ENCODE measurements around the gene TCEA2. TPM values are rescaled to one million over a fixed set of nuclear protein-coding genes. Genes with fewer than 3 reads are reported as not detected.

TCEA2 gene
- total RNA-seq, 3 donors from 2014 or later (not counting 1 experiment from before 2014, with no cell fraction given), result 25.0 to 28.7 (median 28.5) TPM

- no peaks in the 10 kb centered on the region for H3K36me3 Mint-ChIP-seq
- DNase-seq (peak in 1 of 2 donors; percentile 27), ATAC-seq (no peak)
- H3K4me1 Mint-ChIP-seq, result no peaks in the 10 kb centered on the region
- no peaks in the 10 kb centered on the region for H3K36me3 ChIP-seq (ENCODE audit: control insufficient read depth, insufficient read depth, low read length)
- H3K27me3 ChIP-seq (ENCODE audit: control insufficient read depth, insufficient read depth, low read length), result peaks cover 27% of the 10 kb centered on the region
- H3K27me3 Mint-ChIP-seq (ENCODE audit: low read depth in 2 of 2), result peaks cover 22 to 26% of the 10 kb centered on the region in 2 donors
- no peak overlapping the region for H3K27ac ChIP-seq (ENCODE audit: low read length)
- H3K4me3 Mint-ChIP-seq, result no peak overlapping the region
- H3K4me3 ChIP-seq (ENCODE audit: low read length), result no peak overlapping the region
- no peaks in the 10 kb centered on the region for H3K9me3 Mint-ChIP-seq
- intact Hi-C loops (cut with micrococcal nuclease), result no loop called here
- peaks cover 7% of the 10 kb centered on the region for H3K4me1 ChIP-seq (ENCODE audit: control insufficient read depth, insufficient read depth, low read length)
- H3K27ac Mint-ChIP-seq, result no peak overlapping the region
- TF ChIP-seq CTCF (IDR thresholded peaks at IDR 0.05), result no peak
- H3K9me3 ChIP-seq (ENCODE audit: control insufficient read depth, insufficient read depth, low read length), result no peaks in the 10 kb centered on the region
- WGBS (ENCODE audit: insufficient coverage), result 57% methylated on average over 49 of the region's 49 CpGs
Observed at GRCh38 chr20:64047968-64048401, 15.0 kb upstream of the TCEA2 start.

DNA sequence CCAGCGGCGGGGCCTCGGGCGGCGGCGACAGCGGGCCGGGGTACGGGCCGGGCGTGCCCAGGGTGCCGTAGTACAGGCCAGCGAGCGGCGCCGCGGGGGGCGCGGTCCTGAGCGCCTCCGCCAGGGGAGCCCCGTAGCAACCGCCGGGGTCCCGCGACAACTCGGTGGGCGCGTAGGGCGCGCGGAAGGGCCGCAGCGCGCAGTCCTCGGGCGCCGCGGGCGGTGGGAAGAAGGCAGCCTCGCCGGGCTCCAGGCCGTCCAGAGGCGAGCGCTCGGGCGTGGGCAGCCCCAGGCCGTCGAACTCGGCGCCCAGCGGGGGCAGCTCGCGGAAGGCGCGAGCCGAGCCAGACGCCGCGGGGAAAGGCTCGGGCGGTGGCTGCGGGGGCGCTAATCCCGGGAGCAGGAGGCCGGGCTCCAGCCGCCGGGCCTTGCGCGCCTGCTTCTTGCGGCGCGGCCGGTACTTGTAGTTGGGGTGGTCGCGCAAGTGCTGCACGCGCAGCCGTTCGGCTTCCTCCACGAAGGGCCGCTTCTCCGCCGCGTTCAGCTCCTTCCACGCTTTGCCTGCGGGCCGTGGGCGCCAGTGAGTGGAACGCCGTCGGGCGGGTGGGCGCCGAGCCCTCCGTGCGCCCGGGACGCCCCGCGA is 14.5 kb upstream of the TCEA2 start:
- Mint-ChIP-seq H3K27ac (no peak overlapping the region), H3K9me3 (no peaks in the 10 kb centered on the region), H3K36me3 (no peaks in the 10 kb centered on the region), H3K4me1 (peaks cover 0 to under 1% of the 10 kb centered on the region in 2 donors), H3K27me3 (ENCODE audit: low read depth in 2 of 2) (peaks cover 22 to 31% of the 10 kb centered on the region in 2 donors), H3K4me3 (no peak overlapping the region)
- WGBS (ENCODE audit: insufficient coverage), result 31% methylated on average over 101 of the region's 101 CpGs
- no peak overlapping the region for H3K4me3 ChIP-seq (ENCODE audit: low read length)
- peaks cover 7% of the 10 kb centered on the region for H3K4me1 ChIP-seq (ENCODE audit: control insufficient read depth, insufficient read depth, low read length)
- H3K27ac ChIP-seq (ENCODE audit: low read length), result no peak overlapping the region
- intact Hi-C loops (cut with micrococcal nuclease), result no loop called here
- no peaks in the 10 kb centered on the region for H3K9me3 ChIP-seq (ENCODE audit: control insufficient read depth, insufficient read depth, low read length)
- no peaks in the 10 kb centered on the region for H3K36me3 ChIP-seq (ENCODE audit: control insufficient read depth, insufficient read depth, low read length)
- no peak for TF ChIP-seq CTCF (IDR thresholded peaks at IDR 0.05)
- H3K27me3 ChIP-seq (ENCODE audit: control insufficient read depth, insufficient read depth, low read length), result peaks cover 27% of the 10 kb centered on the region
- DNase-seq (peak in 1 of 2 donors; percentile 29), ATAC-seq (peak in 1 of 3 donors; percentile 13)

DNA sequence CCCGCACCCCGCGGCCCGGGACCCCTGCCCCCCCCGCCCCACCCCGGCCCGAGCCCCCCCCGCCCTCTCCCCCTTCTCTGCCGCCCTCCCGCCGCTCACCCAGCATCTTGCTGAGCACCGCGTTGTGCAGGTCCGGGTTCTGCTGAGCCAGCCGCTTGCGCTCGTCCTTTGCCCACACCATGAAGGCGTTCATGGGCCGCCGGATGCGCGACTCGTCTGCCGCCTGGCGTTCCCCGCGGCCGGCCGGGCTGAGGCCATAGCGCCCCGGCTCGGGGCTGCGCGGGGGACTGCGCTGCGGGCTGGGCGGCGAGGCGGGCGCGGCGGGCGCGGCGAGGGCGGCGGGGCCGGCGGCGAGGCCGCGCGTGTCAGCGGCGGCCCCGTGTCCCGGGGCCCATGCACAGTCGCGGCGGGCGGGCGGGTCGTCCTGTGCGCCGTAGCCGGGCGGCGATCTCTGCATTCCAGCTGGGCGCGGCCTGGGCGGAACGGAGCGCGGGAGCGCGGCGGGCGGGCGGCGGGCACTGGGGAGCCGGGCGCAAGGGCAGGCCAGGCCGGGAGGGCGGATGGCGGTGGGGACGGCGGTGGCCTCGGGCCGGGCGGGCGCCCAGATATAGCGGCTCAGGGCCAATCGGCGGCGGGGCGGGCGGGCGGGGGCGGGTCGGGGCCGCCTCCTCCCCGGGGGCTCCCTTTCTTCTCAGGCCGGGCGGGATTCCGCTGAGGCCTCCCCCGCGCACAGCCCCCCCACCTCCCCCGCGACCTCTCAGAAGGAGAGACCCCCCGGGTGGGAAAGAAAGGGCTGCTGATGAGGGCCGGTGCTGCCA is 13.7 kb upstream of the TCEA2 start, which contains the start of gene SOX18:
Gene SOX18 (minus strand): TSS at position 580 of the 818 bp plus-strand sequence. CDS start 123 bp downstream, at position 457.
- H3K4me3 ChIP-seq (ENCODE audit: low read length), result no peak within 1 kb of the TSS
- Mint-ChIP-seq H3K36me3 (no peaks in the 10 kb centered on the region), H3K4me3 (no peak within 1 kb of the TSS), H3K4me1 (peaks cover 0 to 3% of the 10 kb centered on the region in 2 donors), H3K9me3 (no peaks in the 10 kb centered on the region), H3K27ac (no peak within 1 kb of the TSS), H3K27me3 (ENCODE audit: low read depth in 2 of 2) (peaks cover 22 to 35% of the 10 kb centered on the region in 2 donors)
- DNase-seq (peak in 1 of 2 donors; percentile 58), ATAC-seq (peak; percentile 45 to 71 (median 64))
- no peak for TF ChIP-seq CTCF (IDR thresholded peaks at IDR 0.05)
- H3K9me3 ChIP-seq (ENCODE audit: control insufficient read depth, insufficient read depth, low read length), result no peaks in the 10 kb centered on the region
- no peak within 1 kb of the TSS for H3K27ac ChIP-seq (ENCODE audit: low read length)
- peaks cover 27% of the 10 kb centered on the region for H3K27me3 ChIP-seq (ENCODE audit: control insufficient read depth, insufficient read depth, low read length)
- H3K4me1 ChIP-seq (ENCODE audit: control insufficient read depth, insufficient read depth, low read length), result peaks cover 7% of the 10 kb centered on the region
- intact Hi-C loops (cut with micrococcal nuclease), result no loop called here
- under 1% methylated on average over 99 of the region's 111 CpGs for WGBS (ENCODE audit: insufficient coverage)
- no peaks in the 10 kb centered on the region for H3K36me3 ChIP-seq (ENCODE audit: control insufficient read depth, insufficient read depth, low read length)

All from natural killer cell (primary cell).